ENCODE data around the gene LENG8.
"Not testable (repeated sequence)": the region's sequence is repeated elsewhere in the genome, so short reads cannot be mapped to it uniquely, and the experiment has no call there.

Gene LENG8

DNA sequence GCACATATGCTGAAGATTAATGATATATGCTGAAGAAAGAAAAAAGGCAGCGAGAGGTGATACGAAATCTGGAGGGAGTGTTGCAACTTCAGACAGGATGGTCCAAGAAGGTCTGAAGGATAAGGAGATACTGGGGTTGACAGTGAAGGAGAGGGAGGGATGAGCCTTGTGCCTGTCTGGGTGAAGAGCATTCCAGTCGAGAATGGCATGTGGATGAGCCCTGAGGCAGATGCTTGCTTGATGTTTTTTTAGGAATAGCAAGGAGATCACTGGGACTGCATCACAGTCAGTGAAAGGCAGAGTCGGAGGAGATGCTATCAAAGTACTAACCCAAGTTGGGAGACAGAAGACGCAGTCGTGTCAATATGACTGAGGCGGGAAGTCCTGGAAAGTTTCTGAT, 40.3 kb downstream of the LENG8 start:
- no peak for DNase-seq

DNA sequence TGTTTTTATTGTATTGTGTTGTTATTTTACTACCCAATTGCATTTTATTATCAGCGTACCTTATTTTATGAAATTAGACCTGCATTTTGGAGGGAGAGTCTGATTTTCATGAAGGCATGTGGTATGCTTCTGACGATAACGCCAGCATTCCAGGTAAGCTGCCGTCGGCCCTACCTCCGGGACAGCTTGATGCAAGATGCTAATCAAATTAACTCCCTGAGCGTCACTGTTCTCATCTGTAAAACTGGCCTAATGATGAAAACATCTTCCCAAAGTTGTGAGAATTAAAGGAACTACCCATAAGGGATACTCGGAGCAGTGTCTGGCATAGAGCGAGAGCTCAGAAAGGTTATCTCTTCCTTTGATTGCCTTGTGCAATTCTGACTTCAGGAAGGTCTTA, 40.8 kb downstream of the LENG8 start:
- no peak for DNase-seq

DNA sequence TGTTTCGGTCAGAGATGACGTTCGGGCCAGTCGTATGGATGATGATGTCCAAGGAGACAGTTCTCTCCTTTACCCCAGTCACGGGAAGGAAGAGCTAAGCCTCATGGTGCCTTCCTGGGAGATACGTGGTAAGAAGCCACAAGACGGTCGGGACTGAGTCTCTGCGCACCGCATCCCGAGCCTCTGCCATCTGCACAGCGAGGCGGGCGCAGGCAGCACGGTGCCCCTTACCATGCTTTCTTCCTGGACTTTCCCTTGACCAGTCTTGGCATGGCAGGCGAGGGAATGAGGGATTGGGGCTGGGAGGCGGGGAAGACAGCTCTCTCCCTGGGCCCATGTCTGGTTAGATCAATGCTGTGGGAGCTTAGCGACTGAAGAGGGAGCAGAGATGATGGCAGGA, 43.6 kb downstream of the LENG8 start:
- no peak for DNase-seq

GRCh38 chr19:54493056-54493455, 44.1 kb downstream of the LENG8 start:
- DNase-seq: not testable (repeated sequence)

DNA sequence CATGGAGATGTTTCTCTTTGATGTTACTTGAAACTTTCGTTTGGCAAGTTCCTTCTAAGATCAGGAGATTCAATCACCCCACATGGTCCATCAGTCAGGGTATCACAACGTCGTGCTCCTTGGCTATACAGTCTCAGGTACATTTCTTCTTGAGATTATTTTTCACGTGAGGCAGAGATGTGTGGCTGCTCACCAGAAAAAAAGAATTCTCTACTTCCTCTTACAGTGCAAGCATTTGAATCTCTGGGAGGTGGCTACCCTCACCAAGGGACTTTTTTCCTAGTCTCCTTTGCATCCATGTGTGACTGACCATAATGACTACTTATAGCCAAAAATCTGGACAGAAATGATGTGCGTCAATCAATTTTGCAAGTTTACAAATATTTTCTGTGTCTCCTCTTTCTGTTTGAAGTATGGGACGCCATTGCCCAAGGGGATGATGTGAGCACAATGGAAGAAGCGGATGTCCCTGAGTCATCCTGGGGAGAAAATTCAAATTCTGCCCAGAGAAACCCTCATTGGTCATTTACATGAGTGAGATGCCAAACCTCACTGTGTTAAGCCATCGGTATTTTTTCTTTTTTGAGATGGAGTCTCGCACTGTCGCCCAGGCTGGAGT, 45.1 kb downstream of the LENG8 start:
- no peak for DNase-seq

DNA sequence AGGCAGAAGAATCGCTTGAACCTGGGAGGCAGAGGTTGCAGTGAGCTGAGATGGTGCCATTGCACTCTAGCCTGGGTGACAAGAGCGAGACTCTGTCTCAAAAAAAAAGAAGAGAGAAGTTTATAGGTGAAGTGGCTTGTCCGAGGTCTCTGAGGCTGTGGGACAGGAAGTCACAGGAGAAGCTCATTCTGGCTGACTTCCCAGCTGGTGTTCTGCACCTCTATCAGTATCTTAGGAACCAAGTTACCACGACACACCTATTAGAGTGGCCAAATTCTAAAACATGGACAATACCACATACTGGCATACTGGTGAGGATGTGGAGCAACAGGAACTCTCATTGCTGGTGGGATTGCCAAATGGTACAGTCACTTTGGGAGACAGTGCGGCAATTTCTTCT, 46.3 kb downstream of the LENG8 start:
- not testable (repeated sequence) for DNase-seq

DNA sequence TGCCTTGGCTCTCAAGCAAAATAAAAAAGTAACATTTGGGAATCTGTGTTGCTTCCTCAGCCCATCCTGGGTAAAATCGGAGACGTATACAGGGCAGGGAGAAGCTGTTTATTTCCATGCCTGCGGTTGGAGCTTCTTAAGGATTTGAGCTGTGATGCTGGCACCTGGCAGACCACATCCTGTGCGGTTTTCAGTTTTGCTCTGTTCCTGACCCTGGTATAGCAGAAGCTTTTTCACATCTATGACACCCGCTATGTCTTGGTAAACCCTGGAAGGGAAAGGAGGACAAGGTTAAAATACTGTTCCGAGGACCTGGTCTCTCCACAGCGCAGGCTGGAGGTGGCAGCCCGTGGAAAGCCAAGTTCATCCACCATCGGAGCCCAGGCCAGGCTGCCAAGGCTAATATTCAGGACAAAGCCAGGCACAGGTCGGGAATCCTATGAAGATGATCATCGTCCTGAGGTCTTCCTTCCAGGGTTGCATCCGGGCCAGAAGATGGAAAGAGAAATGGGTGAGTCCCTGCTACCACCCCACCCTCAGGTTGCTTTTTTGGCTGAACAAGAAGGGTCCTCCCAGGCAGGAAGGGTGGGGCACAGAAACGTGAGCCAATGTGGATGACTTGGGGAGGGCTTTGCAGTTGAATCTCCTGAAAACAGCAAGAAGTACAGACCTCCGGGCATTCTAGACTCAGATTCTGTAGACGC, 48.9 kb downstream of the LENG8 start:
- DNase-seq: not testable (repeated sequence)

- not testable (repeated sequence) for DNase-seq
Observed at GRCh38 chr19:54498451-54498772, 49.4 kb downstream of the LENG8 start.

DNA sequence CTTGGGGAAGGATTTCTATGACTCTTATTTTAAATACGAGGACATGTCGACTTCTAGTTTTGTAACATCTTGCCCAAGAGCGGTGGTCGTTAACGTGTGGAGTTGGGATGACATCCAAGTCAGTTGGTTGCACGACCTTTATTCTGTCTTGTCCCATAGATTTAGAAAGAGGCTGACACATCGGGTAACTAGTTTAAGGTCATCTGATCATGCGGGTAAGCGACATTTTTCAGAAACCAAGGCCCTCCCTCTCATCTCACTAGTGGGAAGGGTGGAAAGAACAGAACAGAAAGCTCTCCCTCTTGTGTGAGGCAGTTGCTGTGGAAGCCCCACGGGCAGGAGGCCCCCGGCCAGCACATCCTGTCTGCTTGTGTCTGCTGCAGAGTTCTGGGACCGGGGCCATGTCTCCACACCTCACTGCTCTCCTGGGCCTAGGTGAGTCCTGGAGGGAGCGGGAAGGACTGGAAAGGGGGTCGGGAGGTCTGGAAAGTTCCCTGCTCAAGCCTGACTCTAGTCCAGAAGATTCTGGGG, 53.6 kb downstream of the LENG8 start, which contains the start of gene LAIR2:
Gene LAIR2 (plus strand): TSS at position 314 of the 531 bp plus-strand sequence. CDS start 88 bp downstream, at position 402.
- no peak for DNase-seq

DNA sequence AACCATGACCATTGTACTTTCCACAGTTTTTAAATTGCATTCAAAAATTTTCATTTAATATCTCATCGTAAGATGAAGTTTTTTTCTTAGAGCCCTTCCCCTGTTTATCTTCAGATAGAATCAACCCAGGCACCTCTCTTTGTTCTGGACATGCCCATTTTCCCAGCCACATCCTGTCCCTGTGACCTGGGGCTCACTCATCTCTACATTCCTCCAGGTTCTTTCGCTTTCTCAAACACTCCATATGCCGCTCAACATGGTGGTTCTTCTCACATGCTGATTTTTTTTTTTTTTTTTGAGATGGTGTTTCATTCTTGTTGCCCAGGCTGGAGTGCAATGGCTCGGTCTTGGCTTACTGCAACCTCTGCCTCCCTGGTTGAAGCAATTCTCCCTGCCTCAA, 56.5 kb downstream of the LENG8 start:
- not testable (repeated sequence) for DNase-seq

GRCh38 chr19:54506079-54506478, 57.1 kb downstream of the LENG8 start:
- DNase-seq: no peak

GRCh38 chr19:54507038-54507717, 58.2 kb downstream of the LENG8 start:
- not testable (repeated sequence) for DNase-seq

- DNase-seq: no peak
Observed at GRCh38 chr19:54507824-54508223, 58.8 kb downstream of the LENG8 start.

DNA sequence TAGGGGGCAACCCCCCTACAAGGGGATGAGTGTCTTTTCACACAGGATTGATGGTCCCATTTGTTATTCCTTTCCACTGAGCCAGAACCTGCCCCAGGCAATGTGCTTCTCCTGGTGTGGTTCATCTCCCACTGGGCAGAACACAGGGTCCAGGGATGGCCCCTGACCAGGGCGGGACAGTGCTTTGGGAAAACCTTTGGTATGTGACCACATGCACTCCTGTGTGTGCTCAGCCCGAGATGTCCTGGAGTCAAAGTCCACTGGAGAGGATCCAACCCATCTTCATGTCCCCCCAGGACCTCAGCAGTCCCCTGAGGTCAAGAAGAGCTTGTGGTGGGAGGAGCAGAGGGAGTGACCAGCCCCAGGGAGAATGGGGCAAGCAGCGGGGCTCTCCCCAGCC, 59.5 kb downstream of the LENG8 start:
- DNase-seq: not testable (repeated sequence)

DNA sequence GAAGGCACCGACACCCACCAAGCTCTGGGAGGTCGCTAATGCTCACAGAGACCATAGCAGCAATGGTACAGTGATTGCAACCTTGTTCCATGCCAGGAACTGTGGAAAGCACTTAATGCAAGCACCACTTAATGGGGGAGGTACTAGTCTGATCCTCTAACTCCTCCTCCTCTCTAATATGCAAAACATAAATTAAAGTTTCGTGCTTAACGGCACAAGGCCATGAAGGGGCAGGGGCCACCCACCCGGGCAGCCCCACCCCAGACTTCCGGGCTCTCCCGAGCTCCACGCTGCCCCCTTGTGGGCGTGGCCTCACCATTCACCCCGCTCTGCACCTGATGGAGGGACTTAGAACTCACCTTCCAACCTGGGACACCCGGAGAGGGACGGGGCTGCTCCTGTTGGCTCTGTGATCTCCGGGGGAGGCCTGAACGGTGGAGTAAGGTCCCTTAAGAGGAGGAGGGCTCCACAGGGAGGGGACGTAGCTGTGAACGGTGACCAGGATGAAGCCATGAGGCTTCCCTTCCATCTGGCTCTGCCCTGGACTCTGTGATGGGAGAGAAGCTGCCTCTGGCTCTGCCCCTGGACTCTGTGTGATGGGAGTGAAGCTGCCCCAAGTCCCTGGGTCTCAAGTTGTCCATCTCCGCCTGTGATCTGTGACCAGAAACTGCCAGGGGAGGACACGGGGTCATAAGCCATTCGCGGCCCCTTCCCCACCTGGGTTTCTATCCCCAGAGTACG, 60.4 kb downstream of the LENG8 start:
- not testable (repeated sequence) for DNase-seq

All from activated T-cell treated with anti-CD3 and anti-CD28 coated beads for 4 hours (primary cell).